Peyer's patch (tissue), 4 donors: ENCODE results near the gene COL11A1. TPM values are rescaled to one million over a fixed set of nuclear protein-coding genes. Genes with fewer than 3 reads are reported as not detected.
"Not testable (repeated sequence)": the region's sequence is repeated elsewhere in the genome, so short reads cannot be mapped to it uniquely, and the experiment has no call there.

Source experiments
- DNase-seq, 3 donors: peaks; one replicate each; pipeline ENCODE4 v3.0.0-alpha.2; 2017 to 2019
- H3K27ac ChIP-seq, 4 donors: fragments of 200-600 bp; sonication (generic); one replicate each; pipeline ENCODE4 v1.5.1; 2016 to 2019
- H3K27me3 ChIP-seq, 2 donors: fragments of 200-600 bp; sonication (generic); one replicate each; pipeline ENCODE4 v1.5.1; 2019
- H3K36me3 ChIP-seq, 3 donors: fragments of 200-600 bp; sonication (generic); one replicate each; pipeline ENCODE4 v1.5.1; 2016 to 2019
- H3K4me1 ChIP-seq, 4 donors: fragments of 200-600 bp; sonication (generic); one replicate each; pipeline ENCODE4 v1.5.1; 2016 to 2019
- H3K4me3 ChIP-seq, 4 donors: fragments of 200-600 bp; sonication (generic); 1 replicate in 3 of 4; 2 replicates in 1 of 4; pipeline ENCODE4 v1.5.1; 2016 to 2019; ENCODE audit warnings: mild to moderate bottlenecking in 1 of 4
- H3K9me3 ChIP-seq, 4 donors: fragments of 200-600 bp; sonication (generic); one replicate each; pipeline ENCODE4 v1.5.1; 2016 to 2019; ENCODE audit warnings: mild to moderate bottlenecking in 1 of 4
- POLR2A ChIP-seq, 2 donors: fragments of 450-650 bp; IDR thresholded peaks; one replicate each; pipeline ENCODE4 v1.5.1; 2017; ENCODE audit warnings: antibody characterized with exemption in 2 of 2, mild to moderate bottlenecking in 2 of 2, moderate library complexity in 2 of 2
- total RNA-seq, 4 donors: library from RNA; depleted of rRNA; stranded (reverse); fragments of >200 nt; gene quantifications; one replicate each; pipeline ENCODE4 v1.1.0, GENCODE V29; 2016
- TF ChIP-seq, protein P1 (sequence below), 6 experiments: fragments of 450-650 bp in 4 of 6; fragments of 200-600 bp in 2 of 6; sonication (generic) in 1 of 6; IDR thresholded peaks; one replicate each; pipeline ENCODE4 v1.5.1; 2017 to 2019; ENCODE audit warnings: antibody characterized with exemption in 6 of 6, mild to moderate bottlenecking in 3 of 6, moderate library complexity in 1 of 6

Gene COL11A1
- total RNA-seq, 4 donors from 2014 or later = 0.28 TPM; not detected in 3

DNA sequence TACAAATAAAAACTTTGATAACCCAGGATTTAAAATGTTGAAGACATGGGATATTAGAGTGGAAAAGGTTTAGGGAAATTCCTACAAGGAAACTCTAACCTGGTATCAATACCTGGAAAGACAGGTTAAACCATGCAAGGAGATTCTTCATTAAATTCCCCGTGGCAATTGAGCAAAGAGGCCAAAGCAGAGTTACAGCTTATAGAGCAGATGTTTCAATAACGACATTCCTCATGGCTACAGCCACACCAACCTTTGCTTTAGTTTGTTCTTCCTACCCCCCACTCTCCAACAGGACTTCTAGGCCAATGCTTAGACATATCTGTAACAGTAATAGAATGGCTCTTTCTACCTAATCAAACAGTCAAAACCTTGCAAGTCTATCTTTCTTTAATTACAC, 271.3 kb downstream of the COL11A1 start:
- H3K27me3 ChIP-seq = no peaks in the 10 kb centered on the region
- TF ChIP-seq, protein P1, sequence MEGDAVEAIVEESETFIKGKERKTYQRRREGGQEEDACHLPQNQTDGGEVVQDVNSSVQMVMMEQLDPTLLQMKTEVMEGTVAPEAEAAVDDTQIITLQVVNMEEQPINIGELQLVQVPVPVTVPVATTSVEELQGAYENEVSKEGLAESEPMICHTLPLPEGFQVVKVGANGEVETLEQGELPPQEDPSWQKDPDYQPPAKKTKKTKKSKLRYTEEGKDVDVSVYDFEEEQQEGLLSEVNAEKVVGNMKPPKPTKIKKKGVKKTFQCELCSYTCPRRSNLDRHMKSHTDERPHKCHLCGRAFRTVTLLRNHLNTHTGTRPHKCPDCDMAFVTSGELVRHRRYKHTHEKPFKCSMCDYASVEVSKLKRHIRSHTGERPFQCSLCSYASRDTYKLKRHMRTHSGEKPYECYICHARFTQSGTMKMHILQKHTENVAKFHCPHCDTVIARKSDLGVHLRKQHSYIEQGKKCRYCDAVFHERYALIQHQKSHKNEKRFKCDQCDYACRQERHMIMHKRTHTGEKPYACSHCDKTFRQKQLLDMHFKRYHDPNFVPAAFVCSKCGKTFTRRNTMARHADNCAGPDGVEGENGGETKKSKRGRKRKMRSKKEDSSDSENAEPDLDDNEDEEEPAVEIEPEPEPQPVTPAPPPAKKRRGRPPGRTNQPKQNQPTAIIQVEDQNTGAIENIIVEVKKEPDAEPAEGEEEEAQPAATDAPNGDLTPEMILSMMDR (IDR thresholded peaks at IDR 0.05) = no peak
- TF ChIP-seq POLR2A (IDR thresholded peaks at IDR 0.05) = no peak
- no peaks in the 10 kb centered on the region for H3K36me3 ChIP-seq
- no peak for DNase-seq
- no peak overlapping the region for H3K4me3 ChIP-seq
- no peak overlapping the region for H3K27ac ChIP-seq
- no peaks in the 10 kb centered on the region for H3K4me1 ChIP-seq
- H3K9me3 ChIP-seq = no peaks in the 10 kb centered on the region

DNA sequence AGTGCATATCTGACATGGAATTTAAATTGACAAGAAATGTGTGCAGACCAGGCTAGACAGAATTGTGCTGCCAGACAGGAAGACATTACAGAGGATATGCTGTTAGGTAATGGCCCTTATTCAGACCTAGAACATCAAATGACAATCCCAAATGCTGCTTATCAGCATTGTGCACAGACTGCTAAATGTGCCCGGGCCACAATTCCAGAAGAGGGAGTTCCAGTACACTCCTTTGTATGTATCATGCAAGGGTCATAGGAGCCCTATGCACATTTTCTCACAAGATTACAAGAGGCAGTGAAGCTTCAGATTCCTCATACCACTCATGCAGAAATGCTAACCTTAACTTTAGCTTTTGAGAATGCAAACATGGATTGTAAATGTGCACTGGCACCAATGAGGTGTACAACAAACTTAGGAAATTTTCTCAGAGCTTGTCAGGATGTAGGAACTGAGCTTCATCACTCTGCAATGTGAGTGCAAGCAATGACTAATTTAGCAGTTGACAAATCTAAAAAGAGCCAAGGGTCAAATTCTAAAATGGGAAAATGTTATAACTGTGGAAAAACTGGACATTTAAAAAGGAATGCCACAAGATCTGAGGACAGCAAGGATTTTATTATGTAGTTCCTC, 273.5 kb downstream of the COL11A1 start:
- no peaks in the 10 kb centered on the region for H3K9me3 ChIP-seq
- H3K4me3 ChIP-seq = no peak overlapping the region
- no peak for TF ChIP-seq POLR2A (IDR thresholded peaks at IDR 0.05)
- TF ChIP-seq, protein P1 (IDR thresholded peaks at IDR 0.05) = no peak
- no peak for DNase-seq
- no peak overlapping the region for H3K27ac ChIP-seq
- no peaks in the 10 kb centered on the region for H3K27me3 ChIP-seq
- H3K36me3 ChIP-seq = no peaks in the 10 kb centered on the region
- no peaks in the 10 kb centered on the region for H3K4me1 ChIP-seq

DNA sequence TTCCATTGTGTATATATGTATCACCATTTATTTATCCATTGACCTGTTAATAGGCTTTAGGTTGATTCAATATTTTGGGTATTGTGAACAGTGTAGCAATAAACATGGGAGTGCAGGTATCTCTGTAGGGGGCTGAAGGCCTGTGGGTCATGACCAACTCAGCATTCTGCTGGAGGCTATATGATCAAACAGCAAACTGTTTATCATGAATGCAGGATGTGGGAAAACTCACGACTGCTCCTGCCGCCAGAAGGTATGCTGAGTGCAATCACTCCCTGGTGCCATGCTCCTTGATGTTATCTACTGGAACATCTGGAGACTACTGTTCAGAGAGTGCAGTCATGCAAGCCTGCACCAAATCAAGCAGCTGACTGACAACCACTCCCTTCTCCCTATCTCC, 275.2 kb downstream of the COL11A1 start:
- H3K27ac ChIP-seq = no peak overlapping the region
- no peak for DNase-seq
- H3K4me1 ChIP-seq = no peaks in the 10 kb centered on the region
- no peaks in the 10 kb centered on the region for H3K9me3 ChIP-seq
- no peaks in the 10 kb centered on the region for H3K27me3 ChIP-seq
- no peaks in the 10 kb centered on the region for H3K36me3 ChIP-seq
- no peak for TF ChIP-seq POLR2A (IDR thresholded peaks at IDR 0.05)
- TF ChIP-seq, protein P1 (IDR thresholded peaks at IDR 0.05) = no peak
- H3K4me3 ChIP-seq = no peak overlapping the region

DNA sequence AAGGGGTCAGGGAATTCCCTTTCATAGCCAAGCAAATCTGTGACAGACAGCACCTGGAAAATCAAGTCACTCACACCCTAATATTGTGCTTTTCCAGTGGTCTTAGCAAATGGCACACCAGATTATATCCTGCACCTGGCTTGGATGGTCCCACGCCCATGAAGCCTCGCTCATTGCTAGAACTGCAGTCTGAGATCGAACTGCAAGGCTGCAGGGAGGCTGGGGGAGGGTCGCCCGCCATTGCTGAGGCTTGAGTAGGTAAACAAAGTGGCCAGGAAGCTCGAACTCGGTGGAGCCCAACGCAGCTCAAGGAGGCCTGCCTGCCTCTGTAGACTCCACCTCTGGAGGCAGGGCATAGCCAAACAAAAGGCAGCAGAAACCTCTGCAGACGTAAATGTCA, 281.6 kb downstream of the COL11A1 start:
- not testable (repeated sequence) for H3K9me3 ChIP-seq, H3K27me3 ChIP-seq, H3K4me1 ChIP-seq, H3K27ac ChIP-seq, H3K36me3 ChIP-seq, DNase-seq, H3K4me3 ChIP-seq
